Naive B cell (primary cell): Measurements from ENCODE around the gene XPC. TPM values are rescaled to one million over a fixed set of nuclear protein-coding genes. Genes with fewer than 3 reads are reported as not detected.
A peak's percentile ranks its signal among the peaks of the same experiment; 100 is the strongest.

Experiments
- ATAC-seq, 2 donors: fragments of 150-1000 bp; cut with Tn5 transposase; 2 replicates each; pipeline ENCODE4 v1.10.0; 2021; ENCODE audit warnings: low read depth in 2 of 2, mild to moderate bottlenecking in 2 of 2, moderate library complexity in 2 of 2
- DNase-seq: peaks from one replicate; pipeline ENCODE4 v3.0.0; 2022
- H3K27ac Mint-ChIP-seq, 6 donors: one replicate each; pipeline ENCODE4 v1.8.0; 2020 to 2022; ENCODE audit warnings: mild to moderate bottlenecking in 6 of 6, mixed read lengths in 6 of 6, moderate library complexity in 5 of 6, inconsistent platforms in 2 of 6
- H3K27me3 Mint-ChIP-seq, 3 donors: one replicate each; pipeline ENCODE4 v1.8.0; 2021 to 2022; ENCODE audit warnings: mixed read lengths in 3 of 3, mild to moderate bottlenecking in 1 of 3
- H3K36me3 Mint-ChIP-seq, 2 donors: one replicate each; pipeline ENCODE4 v1.8.0; 2020 to 2022; ENCODE audit warnings: mixed read lengths in 2 of 2, inconsistent platforms in 1 of 2, mild to moderate bottlenecking in 1 of 2
- H3K4me1 Mint-ChIP-seq, 3 donors: one replicate each; pipeline ENCODE4 v1.8.0; 2020 to 2022; ENCODE audit warnings: mixed read lengths in 3 of 3, inconsistent platforms in 1 of 3, mild to moderate bottlenecking in 1 of 3, moderate library complexity in 1 of 3
- H3K4me3 Mint-ChIP-seq, 8 donors: one replicate each; pipeline ENCODE4 v1.8.0; 2020 to 2022; ENCODE audit warnings: mild to moderate bottlenecking in 8 of 8, mixed read lengths in 8 of 8, moderate library complexity in 8 of 8, inconsistent platforms in 2 of 8
- H3K9me3 Mint-ChIP-seq, 7 donors: one replicate each; pipeline ENCODE4 v1.8.0; 2020 to 2022; ENCODE audit warnings: mixed read lengths in 7 of 7, mild to moderate bottlenecking in 5 of 7, inconsistent platforms in 2 of 7, moderate library complexity in 1 of 7
- polyA plus RNA-seq, 6 donors: library from polyadenylated mRNA; unstranded; fragments of 300-500 nt; fragmentation: Illumina TruSeq; gene quantifications; one replicate each; pipeline ENCODE4 v1.2.3, GENCODE V29; 2021; ENCODE audit warnings: low read depth in 6 of 6

Gene XPC
- polyA plus RNA-seq, 6 donors from 2014 or later: 10.0 to 36.6 (median 32.3) TPM

GRCh38 chr3:14129296-14129695 lies 49.1 kb downstream of the XPC start:
- DNase-seq (no peak), ATAC-seq (no peak)
- peaks cover 26 to 41% (median 39%) of the 10 kb centered on the region in 3 donors for H3K4me1 Mint-ChIP-seq
- H3K9me3 Mint-ChIP-seq: no peaks in the 10 kb centered on the region
- no peak overlapping the region for H3K4me3 Mint-ChIP-seq
- no peak overlapping the region for H3K27ac Mint-ChIP-seq
- peaks cover 19 to 33% of the 10 kb centered on the region in 2 donors for H3K36me3 Mint-ChIP-seq
- H3K27me3 Mint-ChIP-seq: no peaks in the 10 kb centered on the region

GRCh38 chr3:14128724-14129123 lies 49.7 kb downstream of the XPC start:
- DNase-seq: no peak
- H3K27me3 Mint-ChIP-seq: no peaks in the 10 kb centered on the region
- peaks cover 27 to 46% (median 42%) of the 10 kb centered on the region in 3 donors for H3K4me1 Mint-ChIP-seq
- H3K4me3 Mint-ChIP-seq: peak overlapping the region in 2 of 8 donors; percentile 39 to 68
- H3K36me3 Mint-ChIP-seq: peaks cover 19 to 33% of the 10 kb centered on the region in 2 donors
- no peaks in the 10 kb centered on the region for H3K9me3 Mint-ChIP-seq
- no peak for ATAC-seq
- H3K27ac Mint-ChIP-seq: no peak overlapping the region

GRCh38 chr3:14127516-14128161 lies 50.8 kb downstream of the XPC start:
- Mint-ChIP-seq H3K9me3 (no peaks in the 10 kb centered on the region), H3K4me1 (peaks cover 36 to 57% (median 53%) of the 10 kb centered on the region in 3 donors), H3K27me3 (no peaks in the 10 kb centered on the region), H3K27ac (peak overlapping the region in 5 of 6 donors; percentile 18 to 86 (median 49)), H3K36me3 (peaks cover 19 to 25% of the 10 kb centered on the region in 2 donors), H3K4me3 (peak overlapping the region in 4 of 8 donors; percentile 9 to 94 (median 58))
- DNase-seq: no peak
- no peak for ATAC-seq

GRCh38 chr3:14126887-14127505 lies 51.4 kb downstream of the XPC start:
- H3K36me3 Mint-ChIP-seq: peaks cover 19% of the 10 kb centered on the region in 2 donors

GRCh38 chr3:14126017-14126886 lies 52.1 kb downstream of the XPC start:
- peaks cover 48 to 66% (median 63%) of the 10 kb centered on the region in 3 donors for H3K4me1 Mint-ChIP-seq
- H3K27ac Mint-ChIP-seq: peak overlapping the region in 4 of 6 donors; percentile 79 to 96 (median 92)

More at GRCh38 chr3:14126887-14127505, 51.4 kb downstream of the XPC start:
- DNase-seq: no peak
- ATAC-seq: no peak
- H3K9me3 Mint-ChIP-seq: no peaks in the 10 kb centered on the region
- H3K4me1 Mint-ChIP-seq: peaks cover 42 to 61% (median 59%) of the 10 kb centered on the region in 3 donors
- H3K27me3 Mint-ChIP-seq: no peaks in the 10 kb centered on the region
- H3K4me3 Mint-ChIP-seq: peak overlapping the region in 7 of 8 donors; percentile 5 to 97 (median 94)
- H3K27ac Mint-ChIP-seq: peak overlapping the region in 1 of 6 donors; percentile 49

GRCh38 chr3:14125193-14126016 lies 53.0 kb downstream of the XPC start:
- no peaks in the 10 kb centered on the region for H3K9me3 Mint-ChIP-seq
- H3K36me3 Mint-ChIP-seq: peaks cover 20 to 24% of the 10 kb centered on the region in 2 donors
- H3K27me3 Mint-ChIP-seq: no peaks in the 10 kb centered on the region
- peak overlapping the region; percentile 94 to 97 (median 94) for H3K4me3 Mint-ChIP-seq
- DNase-seq (no peak), ATAC-seq (peak; percentile 22 to 24)
- H3K27ac Mint-ChIP-seq: peak overlapping the region; percentile 81 to 96 (median 92)
- peaks cover 52 to 70% (median 66%) of the 10 kb centered on the region in 3 donors for H3K4me1 Mint-ChIP-seq

More at GRCh38 chr3:14126017-14126886, 52.1 kb downstream of the XPC start:
- H3K36me3 Mint-ChIP-seq: peaks cover 18 to 19% of the 10 kb centered on the region in 2 donors
- no peak for DNase-seq
- H3K9me3 Mint-ChIP-seq: no peaks in the 10 kb centered on the region
- H3K27me3 Mint-ChIP-seq: no peaks in the 10 kb centered on the region
- H3K4me3 Mint-ChIP-seq: peak overlapping the region; percentile 94 to 97 (median 94)
- no peak for ATAC-seq

- peak within 1 kb of the TSS; percentile 94 to 97 (median 94) for H3K4me3 Mint-ChIP-seq
- H3K9me3 Mint-ChIP-seq: no peaks in the 10 kb centered on the region
- H3K36me3 Mint-ChIP-seq: peaks cover 20 to 22% of the 10 kb centered on the region in 2 donors
- DNase-seq (peak; percentile 98), ATAC-seq (peak; percentile 85 to 91)
- peak within 1 kb of the TSS; percentile 92 to 96 (median 95) for H3K27ac Mint-ChIP-seq
- H3K27me3 Mint-ChIP-seq: no peaks in the 10 kb centered on the region
- peaks cover 55 to 68% (median 68%) of the 10 kb centered on the region in 3 donors for H3K4me1 Mint-ChIP-seq
Observed at GRCh38 chr3:14124615-14125192, 53.7 kb downstream of the XPC start, which contains the start of the genes CHCHD4 and TMEM43. Gene CHCHD4 (minus strand): TSS chr3:14124870. CDS start chr3:14124676, 194 bp downstream. Gene TMEM43 (plus strand): TSS chr3:14125052. CDS start chr3:14125194, 142 bp downstream.

GRCh38 chr3:14124223-14124614 lies 54.2 kb downstream of the XPC start:
- Mint-ChIP-seq H3K4me3 (peak overlapping the region; percentile 93 to 96 (median 94)), H3K27ac (peak overlapping the region; percentile 87 to 96 (median 94)), H3K4me1 (peaks cover 55 to 68% (median 65%) of the 10 kb centered on the region in 3 donors), H3K9me3 (no peaks in the 10 kb centered on the region), H3K27me3 (no peaks in the 10 kb centered on the region), H3K36me3 (peaks cover 17 to 18% of the 10 kb centered on the region in 2 donors)
- ATAC-seq: peak; percentile 25 to 38
- peak; percentile 68 for DNase-seq

GRCh38 chr3:14123308-14124222 lies 54.8 kb downstream of the XPC start:
- DNase-seq: no peak

GRCh38 chr3:14122301-14122700 lies 56.1 kb downstream of the XPC start:
- peak overlapping the region; percentile 30 to 94 (median 78) for H3K4me3 Mint-ChIP-seq
- DNase-seq (no peak), ATAC-seq (no peak)
- H3K36me3 Mint-ChIP-seq: peaks cover 8 to 18% of the 10 kb centered on the region in 2 donors
- no peaks in the 10 kb centered on the region for H3K27me3 Mint-ChIP-seq
- H3K9me3 Mint-ChIP-seq: no peaks in the 10 kb centered on the region
- peak overlapping the region in 2 of 6 donors; percentile 6 to 80 for H3K27ac Mint-ChIP-seq
- peaks cover 46 to 55% (median 53%) of the 10 kb centered on the region in 3 donors for H3K4me1 Mint-ChIP-seq

More at GRCh38 chr3:14123308-14124222, 54.8 kb downstream of the XPC start:
- H3K4me3 Mint-ChIP-seq: peak overlapping the region; percentile 93 to 96 (median 94)
- ATAC-seq: no peak
- peak overlapping the region; percentile 87 to 96 (median 94) for H3K27ac Mint-ChIP-seq
- peaks cover 10 to 18% of the 10 kb centered on the region in 2 donors for H3K36me3 Mint-ChIP-seq
- no peaks in the 10 kb centered on the region for H3K27me3 Mint-ChIP-seq
- peaks cover 54 to 68% (median 65%) of the 10 kb centered on the region in 3 donors for H3K4me1 Mint-ChIP-seq
- no peaks in the 10 kb centered on the region for H3K9me3 Mint-ChIP-seq

- Mint-ChIP-seq H3K27me3 (no peaks in the 10 kb centered on the region), H3K9me3 (no peaks in the 10 kb centered on the region), H3K4me3 (peak overlapping the region in 5 of 8 donors; percentile 30 to 94 (median 38)), H3K36me3 (peaks cover 8 to 18% of the 10 kb centered on the region in 2 donors), H3K27ac (no peak overlapping the region), H3K4me1 (peaks cover 45 to 51% (median 49%) of the 10 kb centered on the region in 3 donors)
- DNase-seq: no peak
- ATAC-seq: no peak
Observed at GRCh38 chr3:14121859-14122258, 56.5 kb downstream of the XPC start.
